Small intestine (tissue), 7 donors: ENCODE results near the gene EIPR1. TPM values are rescaled to one million over a fixed set of nuclear protein-coding genes. Genes with fewer than 3 reads are reported as not detected.
"Not testable (repeated sequence)": the region's sequence is repeated elsewhere in the genome, so short reads cannot be mapped to it uniquely, and the experiment has no call there.

Experiments
- DNase-seq, 2 donors: peaks; one replicate each; pipeline versions ENCODE4 v3.0.0 to v3.0.0-alpha.2; 2013
- FAIRE-seq: peaks from 2 replicates; lab custom pipeline; 2012; peaks lifted over from hg19 to GRCh38; lab: Jason Lieb, UNC
- H3K27ac ChIP-seq, 3 donors: one replicate each; pipeline ENCODE4 v1.5.1; 2013; ENCODE audit warnings: low read length in 2 of 3, mild to moderate bottlenecking in 2 of 3, control low read depth in 1 of 3, inconsistent platforms in 1 of 3, low read depth in 1 of 3, moderate library complexity in 1 of 3
- H3K27me3 ChIP-seq, 3 donors: one replicate each; pipeline ENCODE4 v1.6.1; 2013; ENCODE audit warnings: low read length in 3 of 3, inconsistent platforms in 1 of 3; ENCODE audit not compliant: control insufficient read depth in 3 of 3, insufficient read depth in 3 of 3
- H3K36me3 ChIP-seq, 3 donors: one replicate each; pipeline ENCODE4 v1.6.1; 2013; ENCODE audit warnings: low read length in 3 of 3, inconsistent platforms in 1 of 3, low read depth in 1 of 3, mild to moderate bottlenecking in 1 of 3, moderate library complexity in 1 of 3; ENCODE audit not compliant: control insufficient read depth in 3 of 3, insufficient read depth in 2 of 3
- H3K4me1 ChIP-seq, 3 donors: one replicate each; pipeline ENCODE4 v1.6.1; 2013; ENCODE audit warnings: low read length in 2 of 3, inconsistent platforms in 1 of 3, low read depth in 1 of 3, mild to moderate bottlenecking in 1 of 3, moderate library complexity in 1 of 3; ENCODE audit not compliant: control insufficient read depth in 3 of 3, insufficient read depth in 2 of 3
- H3K4me3 ChIP-seq, 3 donors: one replicate each; pipeline ENCODE4 v1.5.1; 2013; ENCODE audit warnings: low read length in 3 of 3, control low read depth in 1 of 3, inconsistent platforms in 1 of 3, low read depth in 1 of 3, mild to moderate bottlenecking in 1 of 3, moderate library complexity in 1 of 3
- H3K9me3 ChIP-seq, 2 donors: one replicate each; pipeline ENCODE4 v1.6.1; 2013; ENCODE audit warnings: low read depth in 1 of 2, low read length in 1 of 2; ENCODE audit not compliant: control insufficient read depth in 2 of 2, insufficient read depth in 1 of 2
- WGBS, 3 donors: extraction: QIAGEN DNeasy Blood & Tissue Kit; methylation state at CpG; one replicate each; pipeline ENCODE4 v1.1.7; 2013; 5-methylcytosine and 5-hydroxymethylcytosine counted together
- polyA plus RNA-seq, 4 donors: library from polyadenylated mRNA; stranded (reverse) in 3 of 4; unstranded in 1 of 4; fragments of 200-250 nt in 3 of 4; fragments of 120-200 nt in 1 of 4; gene quantifications; one replicate each; pipeline versions ENCODE4 v1.2.1 to v1.2.3, GENCODE V29; 2013
- donor health status: healthy with polysubstance abuse.
- donor health status: control.
- donor health status: control.
- donor health status: Bipolar disorder and iron deficiency.
- donor health status: healthy.

EIPR1 gene
- polyA plus RNA-seq, 4 donors = 16.8 to 28.5 (median 19.5) TPM

GRCh38 chr2:3379647-3380534 lies 2.3 kb upstream of the EIPR1 start, which contains the start of gene TRAPPC12:
Gene TRAPPC12, plus strand, starts transcription at chr2:3379694. Its CDS starts 7,930 bp downstream, at chr2:3387624.
- no peaks in the 10 kb centered on the region for H3K27me3 ChIP-seq
- H3K36me3 ChIP-seq = peaks cover 0 to 10% (median 2%) of the 10 kb centered on the region in 3 donors
- FAIRE-seq = no peak
- 0 to 1% (median 0%) methylated on average over 60 to 61 of the region's 61 CpGs for WGBS, 3 donors
- H3K9me3 ChIP-seq = peaks cover 0 to 12% of the 10 kb centered on the region in 2 donors
- peak within 1 kb of the TSS; percentile 91 to 98 (median 92) for H3K27ac ChIP-seq
- H3K4me1 ChIP-seq = peaks cover 2 to 20% (median 7%) of the 10 kb centered on the region in 3 donors
- peak; percentile 96 for DNase-seq
- H3K4me3 ChIP-seq = peak within 1 kb of the TSS; percentile 76 to 88 (median 79)

GRCh38 chr2:3379339-3379646 lies 1.7 kb upstream of the EIPR1 start:
- Histone ChIP-seq H3K27me3 (no peaks in the 10 kb centered on the region), H3K27ac (peak overlapping the region; percentile 91 to 98 (median 92)), H3K4me3 (peak overlapping the region; percentile 76 to 88 (median 79)), H3K9me3 (peaks cover 0 to 12% of the 10 kb centered on the region in 2 donors), H3K4me1 (peaks cover 2 to 20% (median 7%) of the 10 kb centered on the region in 3 donors), H3K36me3 (peaks cover 0 to 10% (median 2%) of the 10 kb centered on the region in 3 donors)
- DNase-seq = no peak
- 5 to 10% (median 6%) methylated on average over 8 of the region's 8 CpGs for WGBS, 3 donors
- FAIRE-seq = no peak

- Histone ChIP-seq H3K4me3 (peak overlapping the region; percentile 29 to 87 (median 80)), H3K4me1 (peaks cover 2 to 20% (median 7%) of the 10 kb centered on the region in 3 donors), H3K27ac (peak overlapping the region; percentile 24 to 89 (median 65)), H3K27me3 (no peaks in the 10 kb centered on the region), H3K9me3 (peaks cover 0 to 12% of the 10 kb centered on the region in 2 donors), H3K36me3 (peaks cover 0 to 2% (median 0%) of the 10 kb centered on the region in 3 donors)
- no peak for FAIRE-seq
- 0 to 1% (median 1%) methylated on average over 8 of the region's 8 CpGs for WGBS, 3 donors
- peak in 1 of 2 donors; percentile 42 for DNase-seq
These were observed 373 bp downstream of the EIPR1 start for GRCh38 chr2:3377279-3377611.

GRCh38 chr2:3376821-3377220 lies 797 bp downstream of the EIPR1 start:
- no peak overlapping the region for H3K27ac ChIP-seq
- peaks cover 0 to 2% (median 0%) of the 10 kb centered on the region in 3 donors for H3K36me3 ChIP-seq
- H3K4me3 ChIP-seq = peak overlapping the region in 1 of 3 donors; percentile 87
- FAIRE-seq = no peak
- WGBS, 3 donors = 62 to 69% (median 62%) methylated on average over 6 of the region's 6 CpGs
- peaks cover 0 to 12% of the 10 kb centered on the region in 2 donors for H3K9me3 ChIP-seq
- H3K27me3 ChIP-seq = no peaks in the 10 kb centered on the region
- peaks cover 2 to 20% (median 7%) of the 10 kb centered on the region in 3 donors for H3K4me1 ChIP-seq
- DNase-seq = no peak

- FAIRE-seq, DNase-seq, H3K4me1 ChIP-seq, H3K27ac ChIP-seq, H3K27me3 ChIP-seq, H3K4me3 ChIP-seq, H3K9me3 ChIP-seq, H3K36me3 ChIP-seq: not testable (repeated sequence)
- 91 to 96% (median 95%) methylated on average over 23 to 34 of the region's 34 CpGs for WGBS, 3 donors
These were observed 8.1 kb downstream of the EIPR1 start for GRCh38 chr2:3369340-3370181.

GRCh38 chr2:3368261-3368722 lies 9.3 kb downstream of the EIPR1 start:
- 88 to 97% (median 95%) methylated on average over 4 of the region's 4 CpGs for WGBS, 3 donors
- FAIRE-seq (no peak), DNase-seq (no peak)
- no peaks in the 10 kb centered on the region for H3K36me3 ChIP-seq
- no peaks in the 10 kb centered on the region for H3K4me1 ChIP-seq
- peaks cover 0 to 2% of the 10 kb centered on the region in 2 donors for H3K9me3 ChIP-seq
- no peaks in the 10 kb centered on the region for H3K27me3 ChIP-seq
- no peak overlapping the region for H3K4me3 ChIP-seq
- no peak overlapping the region for H3K27ac ChIP-seq

GRCh38 chr2:3365219-3365618 lies 12.4 kb downstream of the EIPR1 start:
- Histone ChIP-seq H3K36me3 (no peaks in the 10 kb centered on the region), H3K4me1 (no peaks in the 10 kb centered on the region), H3K4me3 (no peak overlapping the region), H3K27me3 (no peaks in the 10 kb centered on the region), H3K9me3 (peaks cover 0 to 2% of the 10 kb centered on the region in 2 donors), H3K27ac (no peak overlapping the region)
- WGBS, 3 donors = 89 to 99% (median 93%) methylated on average over 5 of the region's 5 CpGs
- DNase-seq (no peak), FAIRE-seq (no peak)
